GM21423 (cell line): Measurements from ENCODE around the gene EVX1.

ENCODE experiments used
- ATAC-seq: cut with Tn5 transposase; IDR thresholded peaks from one replicate; pipeline ENCODE4 v1.9.1; 2021; ENCODE audit warnings: mild to moderate bottlenecking, moderate library complexity; ENCODE audit not compliant: unreplicated experiment

The EVX1 gene

GRCh38 chr7:27224983-27225934 lies 17.3 kb upstream of the EVX1 start:
- no peak for ATAC-seq

GRCh38 chr7:27229448-27229847 lies 13.2 kb upstream of the EVX1 start:
- no peak for ATAC-seq

GRCh38 chr7:27235387-27236311 lies 7.0 kb upstream of the EVX1 start:
- ATAC-seq: no peak

- ATAC-seq: no peak
Measured at GRCh38 chr7:27237735-27238334, 4.8 kb upstream of the EVX1 start.

- no peak for ATAC-seq
Measured at GRCh38 chr7:27238979-27239386, 3.6 kb upstream of the EVX1 start.

GRCh38 chr7:27239387-27240014 lies 3.1 kb upstream of the EVX1 start:
- ATAC-seq: no peak

GRCh38 chr7:27240015-27240731 lies 2.4 kb upstream of the EVX1 start:
- no peak for ATAC-seq

GRCh38 chr7:27241189-27242056 lies 1.2 kb upstream of the EVX1 start:
- ATAC-seq: no peak

GRCh38 chr7:27242154-27242553 lies 448 bp upstream of the EVX1 start:
- ATAC-seq: no peak

- no peak for ATAC-seq
Measured at GRCh38 chr7:27243340-27244163, 950 bp downstream of the EVX1 start.

GRCh38 chr7:27244488-27245123 lies 2.0 kb downstream of the EVX1 start:
- no peak for ATAC-seq

GRCh38 chr7:27245124-27245797 lies 2.7 kb downstream of the EVX1 start:
- no peak for ATAC-seq

GRCh38 chr7:27245798-27246691 lies 3.4 kb downstream of the EVX1 start:
- ATAC-seq: no peak

- no peak for ATAC-seq
Measured at GRCh38 chr7:27247000-27247399, 4.4 kb downstream of the EVX1 start.

GRCh38 chr7:27247452-27248426 lies 5.1 kb downstream of the EVX1 start:
- ATAC-seq: no peak
